Measurements from ENCODE around the gene AGBL4. TPM values are rescaled to one million over a fixed set of nuclear protein-coding genes. Genes with fewer than 3 reads are reported as not detected.

The AGBL4 gene
- total RNA-seq, 1 donor from 2014 or later, result not detected

DNA sequence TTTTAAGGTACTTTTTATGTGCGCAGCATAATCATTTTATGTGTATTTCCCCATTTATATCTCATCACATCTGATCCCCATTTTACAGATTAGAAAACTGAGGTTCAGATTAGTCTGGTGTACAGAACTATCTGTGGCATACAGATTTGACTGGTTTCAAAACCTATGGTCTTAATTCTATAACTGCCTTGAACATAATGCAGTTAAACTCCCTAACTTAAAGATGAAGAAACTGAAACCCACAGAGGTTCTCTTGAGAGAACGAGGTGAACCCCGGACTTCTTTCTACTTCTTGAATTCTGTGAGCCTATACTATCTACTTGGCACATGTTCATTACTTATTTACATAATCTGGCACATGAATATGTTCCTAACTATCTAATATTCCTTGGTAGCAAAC, 479.1 kb downstream of the AGBL4 start:
- H3K36me3 ChIP-seq, result no peaks in the 10 kb centered on the region
- DNase-seq (ENCODE audit: low spot score in 2 of 2), result no peak
- H3K9me3 ChIP-seq, result peaks cover 0 to 6% of the 10 kb centered on the region in 2 donors
- intact Hi-C loops (cut with DNase I), result no loop called here
- no peaks in the 10 kb centered on the region for H3K4me1 ChIP-seq
- H3K4me3 ChIP-seq, result no peak overlapping the region
- TF ChIP-seq, protein P1, sequence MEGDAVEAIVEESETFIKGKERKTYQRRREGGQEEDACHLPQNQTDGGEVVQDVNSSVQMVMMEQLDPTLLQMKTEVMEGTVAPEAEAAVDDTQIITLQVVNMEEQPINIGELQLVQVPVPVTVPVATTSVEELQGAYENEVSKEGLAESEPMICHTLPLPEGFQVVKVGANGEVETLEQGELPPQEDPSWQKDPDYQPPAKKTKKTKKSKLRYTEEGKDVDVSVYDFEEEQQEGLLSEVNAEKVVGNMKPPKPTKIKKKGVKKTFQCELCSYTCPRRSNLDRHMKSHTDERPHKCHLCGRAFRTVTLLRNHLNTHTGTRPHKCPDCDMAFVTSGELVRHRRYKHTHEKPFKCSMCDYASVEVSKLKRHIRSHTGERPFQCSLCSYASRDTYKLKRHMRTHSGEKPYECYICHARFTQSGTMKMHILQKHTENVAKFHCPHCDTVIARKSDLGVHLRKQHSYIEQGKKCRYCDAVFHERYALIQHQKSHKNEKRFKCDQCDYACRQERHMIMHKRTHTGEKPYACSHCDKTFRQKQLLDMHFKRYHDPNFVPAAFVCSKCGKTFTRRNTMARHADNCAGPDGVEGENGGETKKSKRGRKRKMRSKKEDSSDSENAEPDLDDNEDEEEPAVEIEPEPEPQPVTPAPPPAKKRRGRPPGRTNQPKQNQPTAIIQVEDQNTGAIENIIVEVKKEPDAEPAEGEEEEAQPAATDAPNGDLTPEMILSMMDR (IDR thresholded peaks at IDR 0.05), result no peak
- H3K27ac ChIP-seq, result no peak overlapping the region
- no peaks in the 10 kb centered on the region for H3K27me3 ChIP-seq

DNA sequence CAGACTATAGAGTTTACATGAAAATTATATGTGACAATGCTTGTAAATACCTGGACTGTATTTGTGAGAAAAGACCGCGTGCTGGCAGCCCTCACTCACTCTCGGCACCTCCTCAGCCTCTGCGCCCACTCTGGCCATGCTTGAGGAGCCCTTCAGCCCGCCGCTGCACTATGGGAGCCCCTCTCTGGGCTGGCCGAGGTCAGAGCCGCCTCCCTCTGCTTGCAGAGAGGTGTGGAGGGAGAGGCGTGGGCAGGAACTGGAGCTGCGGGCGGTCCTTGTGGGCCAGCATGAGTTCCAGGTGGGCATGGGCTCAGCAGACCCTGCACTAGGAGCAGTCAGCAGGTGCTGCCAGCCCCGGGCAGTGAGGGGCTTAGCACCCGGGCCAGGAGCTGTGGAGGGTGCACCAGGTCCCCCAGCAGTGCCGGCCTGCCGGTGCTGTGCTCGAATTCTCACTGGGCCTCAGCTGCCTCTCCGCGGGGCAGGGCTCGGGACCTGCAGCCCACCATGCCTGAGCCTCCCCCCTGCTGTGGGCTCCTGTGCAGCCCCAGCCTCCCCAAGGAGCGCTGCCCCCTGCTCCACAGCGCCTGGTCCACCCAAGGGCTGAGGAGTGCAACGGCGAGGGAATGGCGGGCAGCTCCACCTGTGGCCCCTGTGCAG, 482.5 kb downstream of the AGBL4 start:
- TF ChIP-seq, protein P1 (IDR thresholded peaks at IDR 0.05), result no peak
- Histone ChIP-seq H3K4me3 (no peak overlapping the region), H3K27me3 (no peaks in the 10 kb centered on the region), H3K36me3 (no peaks in the 10 kb centered on the region), H3K4me1 (no peaks in the 10 kb centered on the region), H3K9me3 (peaks cover 0 to 6% of the 10 kb centered on the region in 2 donors), H3K27ac (no peak overlapping the region)
- intact Hi-C loops (cut with DNase I), result no loop called here
- no peak for DNase-seq (ENCODE audit: low spot score in 2 of 2)

DNA sequence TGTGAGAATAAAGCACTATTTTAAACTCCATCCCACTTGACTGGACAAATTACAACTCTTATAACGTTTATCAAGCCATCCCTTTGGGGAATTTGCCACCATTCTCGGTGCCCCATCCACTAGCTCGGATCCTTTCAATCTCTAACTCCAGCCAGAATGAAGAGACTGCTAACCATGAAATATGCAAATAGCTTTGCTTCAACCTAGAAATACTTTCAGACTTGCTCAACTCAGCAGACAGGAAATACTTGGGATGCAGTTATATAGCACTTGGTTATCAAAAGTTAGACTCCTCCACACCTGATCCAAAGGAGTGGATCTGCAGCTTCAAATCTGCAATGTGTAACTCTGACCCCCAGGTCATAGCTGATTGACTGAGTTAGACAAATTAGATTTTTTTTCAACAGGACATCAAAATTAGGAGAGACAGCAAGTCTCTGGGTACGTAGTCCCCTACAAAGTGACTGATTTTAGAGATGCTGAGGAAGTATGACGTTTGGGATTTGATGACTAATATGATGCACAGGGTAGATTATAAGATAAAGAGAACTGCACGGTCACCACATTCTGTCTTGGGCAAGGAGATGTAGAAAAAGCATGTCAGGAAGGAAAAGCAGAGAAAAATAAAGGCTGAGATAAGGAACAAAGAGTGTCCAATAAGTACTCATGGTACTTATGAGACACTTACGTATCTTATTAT, 496.0 kb downstream of the AGBL4 start:
- TF ChIP-seq, protein P1 (IDR thresholded peaks at IDR 0.05), result no peak
- intact Hi-C loops (cut with DNase I), result no loop called here
- Histone ChIP-seq H3K4me1 (no peaks in the 10 kb centered on the region), H3K36me3 (no peaks in the 10 kb centered on the region), H3K9me3 (no peaks in the 10 kb centered on the region), H3K4me3 (no peak overlapping the region), H3K27ac (no peak overlapping the region), H3K27me3 (no peaks in the 10 kb centered on the region)
- DNase-seq (ENCODE audit: low spot score in 2 of 2), result no peak

DNA sequence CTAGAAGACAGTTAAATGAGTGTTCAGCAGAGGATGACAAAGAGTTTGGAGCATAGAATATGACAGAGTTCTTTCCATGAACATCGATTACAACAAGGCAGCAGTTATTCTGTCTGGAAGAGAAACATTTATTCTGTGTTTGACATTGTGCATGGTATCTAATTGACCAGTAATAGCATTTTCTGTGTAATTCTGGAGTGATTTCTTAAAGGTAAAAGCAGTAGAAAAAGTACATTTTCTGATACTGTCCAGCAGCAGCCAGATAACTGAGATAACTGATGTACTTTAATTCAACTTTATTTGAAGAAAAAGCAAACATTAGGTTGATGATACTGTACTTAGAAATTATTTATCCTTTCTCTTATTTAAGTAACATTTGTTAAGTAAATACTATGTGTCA, 497.1 kb downstream of the AGBL4 start:
- intact Hi-C loops (cut with DNase I), result no loop called here
- Histone ChIP-seq H3K9me3 (no peaks in the 10 kb centered on the region), H3K4me1 (no peaks in the 10 kb centered on the region), H3K4me3 (no peak overlapping the region), H3K36me3 (no peaks in the 10 kb centered on the region), H3K27ac (no peak overlapping the region), H3K27me3 (no peaks in the 10 kb centered on the region)
- TF ChIP-seq, protein P1 (IDR thresholded peaks at IDR 0.05), result no peak
- DNase-seq (ENCODE audit: low spot score in 2 of 2), result no peak

DNA sequence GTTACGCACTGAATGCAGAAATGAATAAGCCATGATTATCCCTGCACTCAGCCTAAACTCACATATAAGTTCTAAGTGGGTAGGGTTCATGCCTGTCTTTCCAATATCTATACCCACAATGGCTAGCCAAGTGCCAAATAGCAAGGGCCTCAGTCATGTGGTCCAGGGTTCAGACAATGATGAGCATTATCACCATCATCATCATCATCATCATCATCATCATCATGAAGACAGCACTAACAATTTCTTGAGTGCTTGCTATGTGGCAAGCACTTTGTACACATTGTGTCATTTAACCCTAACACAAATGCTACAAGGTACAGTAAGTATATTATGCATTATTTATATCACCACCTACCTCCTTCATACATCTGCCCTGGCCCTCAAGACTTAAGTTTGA, 500.0 kb downstream of the AGBL4 start:
- no peaks in the 10 kb centered on the region for H3K27me3 ChIP-seq
- H3K9me3 ChIP-seq, result no peaks in the 10 kb centered on the region
- no peaks in the 10 kb centered on the region for H3K36me3 ChIP-seq
- TF ChIP-seq, protein P1 (IDR thresholded peaks at IDR 0.05), result no peak
- intact Hi-C loops (cut with DNase I), result no loop called here
- no peak overlapping the region for H3K27ac ChIP-seq
- H3K4me1 ChIP-seq, result no peaks in the 10 kb centered on the region
- H3K4me3 ChIP-seq, result no peak overlapping the region
- no peak for DNase-seq (ENCODE audit: low spot score in 2 of 2)
